KMS-11 (cell line): ENCODE results near the gene SCCPDH.

Experiments used
- H2AFZ ChIP-seq: fragments of 200-600 bp; sonication (generic); 2 replicates; pipeline ENCODE4 v1.6.1; 2016; ENCODE audit warnings: antibody characterized with exemption, mixed run types, low read depth
- H3K27ac ChIP-seq: fragments of 200-600 bp; sonication (generic); 2 replicates; pipeline ENCODE4 v1.6.1; 2016; ENCODE audit warnings: mild to moderate bottlenecking, mixed run types
- H3K27me3 ChIP-seq: fragments of 200-600 bp; sonication (generic); 2 replicates; pipeline ENCODE4 v1.6.1; 2017; ENCODE audit warnings: mild to moderate bottlenecking, low read depth, mixed run types, moderate library complexity; ENCODE audit not compliant: insufficient read depth
- H3K36me3 ChIP-seq: fragments of 200-600 bp; sonication (generic); 2 replicates; pipeline ENCODE4 v1.6.1; 2017; ENCODE audit warnings: mild to moderate bottlenecking, mixed run types; ENCODE audit not compliant: insufficient read depth
- H3K4me1 ChIP-seq: fragments of 200-600 bp; sonication (generic); 2 replicates; pipeline ENCODE4 v1.6.1; 2016; ENCODE audit warnings: mild to moderate bottlenecking, low read depth, mixed run types; ENCODE audit not compliant: poor library complexity, severe bottlenecking
- H3K4me2 ChIP-seq: fragments of 200-600 bp; sonication (generic); 2 replicates; pipeline ENCODE4 v1.7.0; 2016; ENCODE audit warnings: mild to moderate bottlenecking, mixed run types
- H3K4me3 ChIP-seq: fragments of 200-600 bp; sonication (generic); IDR thresholded peaks from 2 replicates; pipeline ENCODE4 v1.6.1; 2017; ENCODE audit warnings: low read depth, low read length, mixed read lengths; ENCODE audit not compliant: insufficient read depth
- H3K79me2 ChIP-seq: fragments of 200-600 bp; sonication (generic); 2 replicates; pipeline ENCODE4 v1.6.1; 2016; ENCODE audit warnings: low read depth, mixed run types; ENCODE audit not compliant: insufficient read depth
- H3K9ac ChIP-seq: fragments of 200-600 bp; sonication (generic); 2 replicates; pipeline ENCODE4 v1.6.1; 2016; ENCODE audit warnings: mild to moderate bottlenecking, mixed run types
- H4K20me1 ChIP-seq: fragments of 200-600 bp; sonication (generic); 2 replicates; pipeline ENCODE4 v1.6.1; 2016; ENCODE audit warnings: mild to moderate bottlenecking, mixed run types; ENCODE audit not compliant: insufficient read depth
- TF ChIP-seq, protein P1 (sequence below): fragments of 200-600 bp; sonication (generic); conservative IDR thresholded peaks from 2 replicates; pipeline ENCODE4 v1.6.1; 2017; ENCODE audit warnings: low read depth, mild to moderate bottlenecking, antibody characterized with exemption, low read length, moderate library complexity, mixed read lengths

Gene SCCPDH

GRCh38 chr1:246779561-246780175, 55.5 kb downstream of the SCCPDH start:
- TF ChIP-seq, protein P1, sequence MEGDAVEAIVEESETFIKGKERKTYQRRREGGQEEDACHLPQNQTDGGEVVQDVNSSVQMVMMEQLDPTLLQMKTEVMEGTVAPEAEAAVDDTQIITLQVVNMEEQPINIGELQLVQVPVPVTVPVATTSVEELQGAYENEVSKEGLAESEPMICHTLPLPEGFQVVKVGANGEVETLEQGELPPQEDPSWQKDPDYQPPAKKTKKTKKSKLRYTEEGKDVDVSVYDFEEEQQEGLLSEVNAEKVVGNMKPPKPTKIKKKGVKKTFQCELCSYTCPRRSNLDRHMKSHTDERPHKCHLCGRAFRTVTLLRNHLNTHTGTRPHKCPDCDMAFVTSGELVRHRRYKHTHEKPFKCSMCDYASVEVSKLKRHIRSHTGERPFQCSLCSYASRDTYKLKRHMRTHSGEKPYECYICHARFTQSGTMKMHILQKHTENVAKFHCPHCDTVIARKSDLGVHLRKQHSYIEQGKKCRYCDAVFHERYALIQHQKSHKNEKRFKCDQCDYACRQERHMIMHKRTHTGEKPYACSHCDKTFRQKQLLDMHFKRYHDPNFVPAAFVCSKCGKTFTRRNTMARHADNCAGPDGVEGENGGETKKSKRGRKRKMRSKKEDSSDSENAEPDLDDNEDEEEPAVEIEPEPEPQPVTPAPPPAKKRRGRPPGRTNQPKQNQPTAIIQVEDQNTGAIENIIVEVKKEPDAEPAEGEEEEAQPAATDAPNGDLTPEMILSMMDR = no peak
- H3K27ac ChIP-seq = no peak overlapping the region
- H3K4me3 ChIP-seq = no peak overlapping the region
- H2AFZ ChIP-seq = no peak overlapping the region
- no peak overlapping the region for H3K4me2 ChIP-seq
- H3K36me3 ChIP-seq = no peaks in the 10 kb centered on the region
- H3K27me3 ChIP-seq = no peaks in the 10 kb centered on the region
- no peaks in the 10 kb centered on the region for H3K4me1 ChIP-seq
- H3K79me2 ChIP-seq = no peaks in the 10 kb centered on the region
- H4K20me1 ChIP-seq = no peaks in the 10 kb centered on the region
- no peak overlapping the region for H3K9ac ChIP-seq

DNA sequence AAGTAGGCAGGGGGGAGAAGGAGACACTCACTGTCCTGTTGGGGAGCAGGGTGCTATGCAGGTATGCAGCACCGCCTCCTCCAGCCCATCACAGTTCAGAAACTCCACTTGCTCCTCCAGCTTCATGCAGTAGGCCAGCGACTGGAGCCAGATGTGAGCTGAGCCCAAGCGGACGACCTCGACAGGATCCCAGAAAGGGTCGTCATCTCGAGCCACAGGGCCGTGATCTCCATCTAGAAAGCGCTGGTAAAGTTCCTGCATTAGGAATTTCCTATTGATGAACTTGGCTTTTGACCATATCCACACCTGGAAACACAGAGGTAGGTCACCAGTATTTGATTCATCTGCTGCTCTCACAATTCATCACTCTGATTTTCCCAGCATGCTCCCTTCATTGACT, 56.1 kb downstream of the SCCPDH start:
- Histone ChIP-seq H3K79me2 (no peaks in the 10 kb centered on the region), H3K4me2 (no peak overlapping the region), H4K20me1 (no peaks in the 10 kb centered on the region), H2AFZ (no peak overlapping the region), H3K36me3 (no peaks in the 10 kb centered on the region), H3K27me3 (no peaks in the 10 kb centered on the region), H3K9ac (no peak overlapping the region), H3K4me3 (no peak overlapping the region), H3K4me1 (no peaks in the 10 kb centered on the region), H3K27ac (no peak overlapping the region)
- TF ChIP-seq, protein P1 = no peak

DNA sequence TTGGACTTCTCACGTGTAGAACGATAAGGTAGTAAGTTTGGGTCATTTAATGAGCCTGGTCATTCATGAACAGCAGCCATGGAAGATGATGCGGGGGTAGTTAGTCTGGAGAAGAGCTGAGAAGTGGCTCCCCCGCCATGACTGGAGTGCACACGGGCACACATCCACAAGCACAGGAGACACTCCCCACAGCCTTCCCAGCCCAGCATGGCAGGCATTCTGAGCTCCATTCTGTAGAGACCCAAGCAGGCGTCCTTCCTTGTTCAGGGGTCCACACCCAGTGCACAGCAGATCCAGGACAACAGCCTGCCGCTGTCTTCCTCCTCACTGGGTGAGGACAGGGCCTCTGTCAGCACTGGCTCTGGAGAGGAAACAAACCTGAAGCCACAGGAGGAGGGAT, 57.0 kb downstream of the SCCPDH start:
- Histone ChIP-seq H3K4me2 (no peak overlapping the region), H3K79me2 (no peaks in the 10 kb centered on the region), H3K27me3 (no peaks in the 10 kb centered on the region), H3K4me3 (no peak overlapping the region), H4K20me1 (no peaks in the 10 kb centered on the region), H3K36me3 (no peaks in the 10 kb centered on the region), H2AFZ (no peak overlapping the region), H3K27ac (no peak overlapping the region), H3K4me1 (no peaks in the 10 kb centered on the region), H3K9ac (no peak overlapping the region)
- TF ChIP-seq, protein P1 = no peak

DNA sequence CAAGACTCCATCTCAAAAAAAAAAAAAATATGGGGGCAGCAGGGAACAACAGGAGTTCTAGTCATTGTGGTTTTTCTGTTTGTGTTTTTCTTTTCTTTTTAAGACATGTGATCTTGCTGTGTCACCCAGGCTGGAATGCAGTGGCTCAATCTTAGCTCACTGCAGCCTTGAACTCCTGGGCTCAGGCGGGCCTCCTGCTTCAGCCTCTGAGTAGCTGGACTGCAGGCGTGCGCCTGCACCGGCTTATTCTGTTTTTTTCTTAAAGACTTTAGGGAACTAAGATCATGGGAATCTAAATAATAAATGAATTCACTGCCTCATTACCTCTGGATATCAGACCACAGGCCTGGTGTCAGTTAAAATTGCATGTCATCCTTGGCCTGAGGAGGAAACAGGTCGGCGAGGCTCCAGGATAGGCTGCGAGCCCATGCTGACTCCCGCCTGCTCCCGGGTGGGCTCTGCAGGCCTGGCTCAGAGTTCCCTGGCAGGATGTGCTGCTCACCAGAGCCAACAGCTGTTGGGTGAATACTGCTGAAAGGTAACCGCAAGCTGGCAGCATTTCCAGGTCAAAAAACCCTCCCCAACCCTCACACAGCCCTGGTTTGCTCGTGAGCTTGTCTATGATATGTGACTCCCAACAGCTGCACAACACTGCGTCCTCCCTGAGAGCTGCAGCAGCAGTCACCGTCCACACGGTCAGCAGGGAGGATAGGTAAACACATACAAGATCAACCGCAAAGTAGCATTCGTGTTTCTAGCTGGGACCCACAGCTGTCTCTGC, 58.1 kb downstream of the SCCPDH start:
- Histone ChIP-seq H3K27me3 (no peaks in the 10 kb centered on the region), H3K9ac (no peak overlapping the region), H4K20me1 (no peaks in the 10 kb centered on the region), H3K4me2 (no peak overlapping the region), H3K27ac (no peak overlapping the region), H3K4me3 (no peak overlapping the region), H3K4me1 (no peaks in the 10 kb centered on the region), H3K36me3 (no peaks in the 10 kb centered on the region), H2AFZ (no peak overlapping the region), H3K79me2 (no peaks in the 10 kb centered on the region)
- TF ChIP-seq, protein P1 = no peak
